GM21515 (cell line): Measurements from ENCODE around the gene B3GNT7.
"Not testable (repeated sequence)": the region's sequence is repeated elsewhere in the genome, so short reads cannot be mapped to it uniquely, and the experiment has no call there.

Experiments used
- ATAC-seq: cut with Tn5 transposase; IDR thresholded peaks from one replicate; pipeline ENCODE4 v1.9.1; 2021; ENCODE audit not compliant: unreplicated experiment

The B3GNT7 gene, protein sequence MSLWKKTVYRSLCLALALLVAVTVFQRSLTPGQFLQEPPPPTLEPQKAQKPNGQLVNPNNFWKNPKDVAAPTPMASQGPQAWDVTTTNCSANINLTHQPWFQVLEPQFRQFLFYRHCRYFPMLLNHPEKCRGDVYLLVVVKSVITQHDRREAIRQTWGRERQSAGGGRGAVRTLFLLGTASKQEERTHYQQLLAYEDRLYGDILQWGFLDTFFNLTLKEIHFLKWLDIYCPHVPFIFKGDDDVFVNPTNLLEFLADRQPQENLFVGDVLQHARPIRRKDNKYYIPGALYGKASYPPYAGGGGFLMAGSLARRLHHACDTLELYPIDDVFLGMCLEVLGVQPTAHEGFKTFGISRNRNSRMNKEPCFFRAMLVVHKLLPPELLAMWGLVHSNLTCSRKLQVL

DNA sequence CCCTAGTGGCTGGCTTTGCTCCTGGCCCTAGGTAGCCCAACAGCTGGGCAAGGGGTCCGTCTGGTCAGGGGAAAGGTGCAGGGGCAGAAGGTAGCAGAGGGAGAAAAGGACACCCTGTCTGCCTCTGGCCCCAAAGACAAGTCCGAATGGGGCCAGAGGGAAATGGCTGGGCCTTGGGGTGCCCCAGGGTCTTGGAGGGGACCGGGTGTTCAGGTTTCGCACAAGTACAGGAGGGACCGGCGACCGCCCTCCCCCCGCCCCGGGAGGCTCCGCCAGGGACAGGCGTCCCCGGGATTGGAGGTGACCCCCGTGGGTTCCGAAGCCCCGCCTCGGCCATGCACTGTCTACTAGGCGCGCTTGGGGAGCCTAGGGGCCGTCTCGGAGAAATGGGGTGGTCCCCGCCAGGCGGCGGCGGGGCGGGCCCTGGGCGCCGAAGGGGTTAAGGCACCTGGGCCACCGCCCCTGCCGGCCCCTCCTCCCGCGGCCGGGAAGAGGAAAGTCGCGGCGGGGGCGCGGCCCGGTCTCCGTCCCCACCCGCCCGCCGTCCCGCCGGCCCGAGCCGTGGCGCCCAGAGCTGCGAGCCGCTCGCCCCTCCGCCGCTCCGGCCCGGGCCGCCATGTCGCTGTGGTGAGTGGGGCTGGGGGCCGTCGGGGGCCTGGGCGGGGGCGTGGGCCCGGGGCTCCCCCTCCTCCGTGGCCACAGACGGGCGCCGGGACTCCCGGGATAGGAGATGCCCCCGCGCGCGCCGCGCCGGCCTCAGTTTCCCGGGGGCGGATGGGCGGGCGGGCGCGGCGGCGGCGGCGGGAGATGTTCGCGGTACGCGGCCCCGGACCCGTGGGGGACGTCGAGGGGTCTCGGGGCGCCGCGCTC lies at the start of gene B3GNT7:
B3GNT7 (plus strand) TSS at position 523 of the 870 bp plus-strand sequence; CDS start at position 617, 94 bp downstream.
- ATAC-seq, result no peak

DNA sequence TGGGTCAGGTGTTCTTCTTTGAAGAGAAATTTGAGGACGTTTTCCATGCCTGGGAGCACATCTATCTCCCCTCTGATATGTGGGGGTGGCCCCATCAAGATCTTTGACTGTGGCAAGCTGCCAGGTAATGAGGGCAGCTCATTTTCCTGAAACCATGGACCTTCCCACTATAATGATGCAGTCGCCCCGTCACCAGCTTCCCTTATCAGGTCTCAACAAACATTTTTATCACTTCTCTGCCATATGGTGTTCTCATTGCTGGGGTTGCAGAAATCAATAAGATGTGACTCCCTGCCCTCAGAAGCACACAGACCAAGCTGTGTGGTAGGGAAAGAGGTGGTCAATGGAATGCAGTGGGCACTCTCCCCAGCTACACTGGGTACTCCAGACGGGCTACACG lies 48.4 kb upstream of the B3GNT7 start:
- ATAC-seq, result no peak

DNA sequence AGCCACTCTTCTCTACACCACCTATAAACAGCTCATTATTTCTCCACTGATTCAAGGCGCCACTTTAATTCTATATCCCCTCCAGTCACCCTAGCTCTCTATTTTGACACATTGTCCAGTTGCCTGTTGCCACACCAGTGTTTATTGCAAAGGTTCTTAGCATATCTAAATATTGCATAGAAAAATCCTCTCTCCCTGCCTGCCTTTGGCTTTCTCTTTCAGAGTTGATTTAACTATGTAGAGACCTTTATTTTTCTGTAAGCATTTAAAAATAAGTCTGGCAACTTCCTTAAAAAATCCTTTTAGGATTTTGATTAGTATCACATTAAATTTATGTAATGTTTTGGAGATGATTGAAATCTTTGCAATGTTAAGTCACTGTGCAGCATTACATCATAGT lies 47.9 kb upstream of the B3GNT7 start:
- no peak for ATAC-seq

DNA sequence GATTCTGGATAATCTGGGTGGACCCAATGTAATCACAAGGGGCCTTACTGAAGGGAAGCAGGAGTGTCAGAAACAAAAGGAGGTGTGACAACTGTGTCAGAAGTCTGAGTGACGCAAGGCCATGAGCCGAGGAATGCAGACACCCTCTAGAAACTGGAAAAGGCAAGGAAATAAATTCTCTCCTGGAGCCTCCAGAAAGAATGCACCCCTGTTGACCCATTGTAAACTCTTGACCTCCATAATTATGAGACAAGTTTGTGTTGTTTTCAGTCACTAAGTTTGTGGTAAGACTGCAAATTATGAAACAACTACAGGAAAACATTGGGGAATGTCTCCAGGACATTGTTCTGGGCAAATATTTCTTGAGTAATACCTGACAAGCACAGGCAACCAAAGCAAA lies 47.3 kb upstream of the B3GNT7 start:
- no peak for ATAC-seq

DNA sequence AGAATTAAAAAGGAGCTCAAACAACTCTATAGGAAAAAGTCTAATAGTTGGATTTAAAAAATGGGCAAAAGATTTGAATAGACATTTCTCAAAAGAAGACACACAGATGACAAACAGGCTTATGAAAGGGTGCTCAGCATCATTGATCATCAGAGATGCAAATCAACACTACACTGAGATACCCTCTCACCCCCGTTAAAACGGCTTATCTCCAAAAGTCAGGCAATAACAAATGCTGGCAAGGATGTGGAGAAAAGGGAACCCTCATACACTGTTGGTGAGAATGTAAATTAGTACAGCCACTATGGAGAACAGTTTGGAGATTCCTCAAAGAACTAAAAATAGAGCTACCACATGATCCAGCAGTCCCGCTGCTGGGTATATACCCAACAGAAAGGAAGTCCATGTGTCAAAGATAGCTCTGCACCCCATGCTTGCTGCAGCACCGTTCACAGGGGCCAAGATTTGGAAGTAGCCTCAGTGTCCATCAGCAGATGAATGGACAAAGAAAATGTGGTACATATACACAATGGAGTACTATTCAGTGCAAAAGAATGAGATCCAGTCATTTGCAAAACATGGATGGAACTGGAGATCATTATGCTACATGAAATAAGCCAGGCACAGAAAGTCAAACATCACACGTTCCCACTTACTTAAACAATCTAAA lies 46.7 kb upstream of the B3GNT7 start:
- no peak for ATAC-seq

DNA sequence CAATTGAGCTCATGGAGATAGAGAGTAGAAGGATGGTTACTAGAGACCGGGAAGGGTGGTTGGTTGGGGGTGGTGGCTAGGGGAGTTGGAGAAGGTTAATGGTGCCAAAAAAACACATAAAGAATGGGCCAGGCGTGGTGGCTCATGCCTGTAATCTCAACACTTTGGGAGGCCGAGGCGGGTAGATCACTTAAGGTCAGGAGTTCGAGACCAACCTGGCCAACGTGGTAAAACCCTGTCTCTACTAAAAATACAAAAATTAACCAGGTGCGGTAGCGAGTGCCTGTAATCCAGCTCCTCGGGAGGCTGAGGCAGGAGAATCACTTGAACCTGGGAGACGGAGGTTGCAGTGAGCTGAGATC lies 46.2 kb upstream of the B3GNT7 start:
- ATAC-seq, result not testable (repeated sequence)

DNA sequence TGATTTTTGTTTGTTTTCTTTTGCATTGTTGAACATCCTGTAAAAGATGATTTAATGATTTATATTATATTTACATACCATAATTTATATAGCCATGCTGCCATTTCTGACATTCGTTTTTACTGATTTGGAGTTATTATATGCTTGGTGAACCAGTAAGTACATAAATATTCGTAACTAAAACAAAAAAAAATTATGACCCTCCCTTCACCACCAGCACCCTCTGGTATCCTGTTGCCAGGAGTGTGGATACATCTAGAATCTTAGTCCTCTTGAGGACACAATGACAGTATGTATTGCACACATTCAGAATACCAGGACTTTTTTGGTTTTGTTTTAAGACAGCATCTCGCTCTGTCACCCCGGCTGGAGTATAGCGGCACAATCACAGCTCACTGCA lies 43.9 kb upstream of the B3GNT7 start:
- no peak for ATAC-seq

DNA sequence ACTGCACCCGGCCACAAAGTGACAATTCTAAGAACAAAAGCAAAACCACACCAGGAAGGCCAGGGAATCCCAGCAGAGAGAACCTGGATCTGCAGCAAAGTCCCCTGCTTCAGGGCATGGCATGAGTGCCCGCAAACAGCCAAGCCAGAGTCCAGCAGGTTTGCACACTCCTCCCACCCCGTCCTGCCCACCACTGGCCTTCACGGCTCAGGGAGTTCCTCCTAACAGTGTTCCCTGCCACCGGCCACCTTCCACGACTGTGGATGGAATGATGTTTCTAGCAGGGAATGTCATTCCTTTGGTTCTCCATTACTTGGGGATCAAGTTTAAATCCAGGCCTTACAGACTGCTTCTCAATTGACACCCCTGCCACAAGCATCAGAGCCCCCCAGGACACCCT lies 42.0 kb upstream of the B3GNT7 start:
- ATAC-seq, result no peak

DNA sequence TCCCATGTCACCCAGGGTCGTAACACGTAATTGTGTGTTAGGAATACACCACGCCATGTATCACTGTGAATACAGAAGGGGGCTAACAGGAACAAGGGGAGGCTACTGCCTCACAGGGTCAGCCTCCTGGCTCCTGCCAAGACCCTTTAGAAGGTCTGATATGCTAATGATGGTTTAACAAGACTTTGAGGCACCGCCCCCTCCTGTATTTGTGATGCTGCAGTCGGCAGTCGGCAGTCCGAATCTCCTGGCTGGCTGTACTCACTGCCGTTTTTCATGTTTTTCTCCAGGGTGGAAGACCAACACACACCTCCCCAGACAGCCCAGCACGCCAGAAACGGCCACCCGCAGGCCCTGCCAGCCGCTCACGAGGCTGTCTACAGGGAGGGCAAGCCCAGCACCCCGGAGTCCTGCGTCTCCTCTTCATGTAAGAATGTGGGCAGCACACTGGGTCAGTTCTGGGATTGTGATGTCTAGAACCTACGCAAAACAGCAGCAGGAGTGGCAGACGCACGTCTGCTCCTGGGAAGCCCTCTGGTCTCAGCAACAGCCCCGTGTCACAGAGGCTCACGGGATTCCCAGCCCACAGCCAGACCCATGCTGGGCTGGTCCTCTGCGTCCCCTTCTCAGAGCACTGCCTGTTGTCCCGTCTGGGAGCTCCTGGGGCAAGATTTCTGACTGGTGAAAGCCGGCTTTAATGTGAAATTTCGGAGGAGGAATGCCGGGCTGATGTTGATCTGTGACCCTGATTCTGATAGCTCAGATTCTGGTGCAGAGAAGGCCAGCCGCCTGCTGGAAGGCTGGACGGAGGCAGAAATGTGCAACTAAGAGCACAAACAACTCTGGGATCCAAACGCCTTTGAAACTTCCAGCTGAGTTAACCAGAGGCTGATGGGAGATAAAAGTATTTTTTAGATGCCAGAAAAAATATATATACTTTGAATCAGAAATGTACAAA lies 39.7 kb upstream of the B3GNT7 start:
- ATAC-seq, result no peak

DNA sequence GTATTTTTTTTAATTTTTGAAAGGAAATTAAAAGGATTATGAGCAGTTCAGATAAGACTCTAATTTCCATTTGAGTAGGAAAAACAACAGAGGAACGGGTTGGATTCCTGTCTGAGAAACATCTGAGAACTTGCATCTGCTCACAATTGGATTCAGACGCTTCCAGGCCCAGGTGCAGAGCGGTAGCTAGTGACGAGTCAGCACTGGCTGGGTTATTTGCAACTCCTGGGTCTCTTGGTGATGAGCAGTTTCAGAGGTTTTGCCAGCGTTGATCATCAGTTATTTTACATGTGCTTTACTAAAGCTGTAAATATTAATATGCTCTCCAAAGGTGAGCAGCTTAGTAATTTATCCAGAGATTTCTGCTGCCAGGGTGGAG lies 39.1 kb upstream of the B3GNT7 start:
- ATAC-seq, result no peak

DNA sequence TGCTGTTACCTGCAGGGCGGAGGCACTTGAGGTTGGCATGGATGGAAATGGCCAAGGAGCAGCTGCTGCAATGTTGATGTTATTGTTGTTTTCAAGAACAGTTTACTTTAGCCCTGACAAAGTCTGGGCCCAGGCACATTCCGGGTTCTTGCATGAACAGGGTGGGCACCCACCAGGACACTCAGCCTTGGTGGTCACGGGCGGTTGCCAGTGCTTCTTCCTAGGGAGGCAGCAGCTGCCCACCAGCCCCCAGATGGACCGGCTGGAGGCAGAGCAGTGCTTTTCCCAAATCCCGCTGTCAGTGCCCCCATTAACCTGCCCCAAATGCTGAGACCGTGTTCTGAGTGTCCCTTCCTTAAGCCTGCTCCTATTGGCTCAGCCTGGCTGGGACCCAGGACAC lies 38.5 kb upstream of the B3GNT7 start:
- ATAC-seq, result no peak

DNA sequence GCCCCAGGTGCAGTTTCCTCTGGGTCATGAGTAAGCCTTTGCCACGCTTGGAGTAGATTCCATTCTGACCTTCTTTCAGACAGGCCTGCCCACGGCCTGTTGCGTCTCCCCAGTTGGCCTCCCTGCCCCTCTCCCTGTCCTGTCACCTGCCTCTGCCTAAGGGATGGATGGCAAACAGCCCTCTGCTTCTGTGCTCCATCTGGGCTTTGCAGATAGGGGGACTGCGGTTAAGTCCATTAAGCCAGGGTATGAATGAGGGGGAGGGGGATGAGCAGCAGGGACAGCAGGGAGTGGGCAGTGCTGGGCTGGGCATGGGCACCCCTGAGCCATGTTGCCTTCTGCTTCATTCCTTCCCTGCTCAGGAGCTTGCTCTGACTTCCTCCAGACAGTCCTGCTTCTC lies 37.6 kb upstream of the B3GNT7 start:
- ATAC-seq, result no peak

DNA sequence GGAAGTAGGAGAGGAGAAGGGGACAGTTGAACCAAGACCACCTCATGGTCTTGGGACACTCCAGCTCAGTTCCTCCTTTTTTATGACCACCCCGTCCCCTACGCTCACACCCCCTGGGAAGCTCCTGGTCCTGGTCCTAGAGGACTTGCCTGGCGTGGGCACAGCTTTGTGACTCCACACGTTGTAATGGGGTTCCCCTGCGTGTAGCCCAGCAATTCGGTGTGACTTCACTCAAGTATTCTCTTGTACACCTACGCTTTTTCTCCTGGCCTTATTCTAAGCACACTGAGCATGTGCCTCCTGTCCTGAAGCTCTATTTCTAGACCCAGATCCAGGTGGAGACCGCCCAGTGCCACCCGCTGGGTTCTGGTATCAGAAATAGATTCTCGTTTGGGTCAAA lies 36.1 kb upstream of the B3GNT7 start:
- ATAC-seq, result no peak

DNA sequence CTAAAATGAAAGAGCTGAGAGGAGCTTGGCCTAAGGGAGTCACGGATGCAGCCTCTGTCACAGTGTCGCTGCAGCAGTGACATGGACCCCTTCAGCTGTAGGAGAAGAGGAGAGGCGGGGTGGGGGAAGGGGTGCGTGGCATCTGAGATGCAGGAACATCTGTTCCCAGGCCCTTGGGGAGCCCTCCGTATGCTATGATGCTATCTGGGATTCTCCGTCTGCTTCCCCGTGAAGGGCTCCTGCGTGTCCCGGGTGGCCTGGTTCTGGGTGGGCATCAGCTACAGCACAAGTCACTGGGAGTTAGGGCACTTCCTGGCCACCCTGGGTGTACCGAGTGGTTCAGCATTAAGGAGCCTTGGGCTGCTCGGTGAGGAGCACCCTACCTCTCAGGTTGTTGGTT lies 35.6 kb upstream of the B3GNT7 start:
- no peak for ATAC-seq

DNA sequence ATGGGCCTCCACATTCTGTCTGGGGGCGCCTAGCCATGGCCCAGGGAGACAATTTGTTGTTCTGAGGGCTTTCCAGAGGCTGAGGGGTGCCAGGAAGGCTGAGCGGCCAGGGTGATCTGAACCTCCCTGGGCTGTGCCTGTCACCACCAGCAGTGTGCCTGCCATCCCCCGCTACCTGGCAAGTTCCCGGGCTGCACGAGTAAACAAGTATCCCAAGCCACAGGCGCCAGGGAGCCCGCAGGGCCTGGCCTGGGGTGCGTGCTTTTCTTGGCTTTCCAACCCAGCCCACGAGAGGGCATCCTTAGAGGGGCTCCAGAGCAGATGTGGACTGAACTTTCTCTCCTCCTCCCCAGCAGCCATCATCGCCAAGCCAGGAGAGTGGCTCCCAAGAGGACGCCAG lies 35.1 kb upstream of the B3GNT7 start:
- ATAC-seq, result no peak

DNA sequence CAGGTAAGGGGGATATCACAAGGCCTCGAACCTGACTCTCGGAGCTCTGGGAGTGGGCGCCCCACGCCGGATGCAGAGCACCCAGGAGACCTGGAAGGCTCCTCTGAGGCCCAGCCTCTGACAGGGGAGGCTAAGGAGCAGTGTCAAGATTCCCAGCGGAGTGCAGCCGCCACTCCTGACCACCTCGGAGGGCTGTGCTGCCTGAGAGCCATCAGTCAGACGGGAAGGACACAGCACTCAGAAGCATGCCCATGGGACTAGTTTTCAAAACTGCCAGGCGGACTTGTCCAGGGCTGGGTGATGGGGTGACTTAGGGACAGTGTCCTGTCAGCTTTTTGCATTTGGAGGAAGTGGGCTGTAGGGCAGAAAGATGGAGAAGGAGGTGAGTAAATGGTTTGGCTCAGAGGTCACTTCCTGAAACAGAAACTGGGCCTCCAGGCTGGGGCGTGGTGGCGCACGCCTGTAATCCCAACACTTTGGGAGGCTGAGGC lies 34.6 kb upstream of the B3GNT7 start:
- ATAC-seq, result no peak

DNA sequence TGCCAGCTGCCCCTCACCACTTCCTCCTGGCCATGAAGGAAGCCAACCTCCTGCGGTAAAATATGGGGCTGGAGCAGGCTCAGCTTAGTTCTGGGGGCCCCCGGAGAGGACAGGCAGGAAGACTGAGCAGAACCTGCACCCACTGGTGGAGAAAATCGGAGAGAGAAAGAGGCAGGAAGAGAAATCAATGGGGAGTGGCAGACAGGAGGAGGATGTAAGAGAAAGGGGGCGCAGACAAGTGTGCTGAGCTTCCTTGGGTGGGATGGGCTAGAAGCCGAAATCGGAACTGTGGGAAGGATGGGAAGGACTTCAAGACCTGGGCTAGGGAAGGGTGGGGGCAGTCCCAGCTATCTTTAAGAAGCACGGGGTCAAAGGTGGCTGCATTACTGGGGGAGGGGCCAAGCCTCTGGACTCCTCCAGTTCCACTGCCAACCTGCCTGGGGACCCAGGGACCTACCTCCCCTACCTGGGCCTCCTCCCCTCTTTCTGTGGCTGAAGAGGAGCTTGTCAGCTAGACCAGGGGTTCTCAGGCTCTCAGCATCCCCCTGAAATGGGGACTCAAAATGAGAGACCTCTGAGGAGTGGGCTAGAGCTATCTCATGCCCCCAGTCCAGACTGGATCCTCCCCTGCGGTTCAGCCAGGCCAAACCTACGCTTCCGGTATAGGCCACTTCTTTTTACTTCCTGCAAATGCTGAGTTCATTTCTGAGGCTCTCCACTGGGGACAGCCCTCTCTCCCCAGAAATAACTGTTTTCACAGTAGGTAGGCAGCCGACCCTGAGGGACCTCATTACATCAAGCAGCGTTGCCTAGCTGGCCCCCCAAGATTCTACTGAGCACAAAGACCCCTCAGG lies 33.6 kb upstream of the B3GNT7 start:
- peak; percentile 79 for ATAC-seq

DNA sequence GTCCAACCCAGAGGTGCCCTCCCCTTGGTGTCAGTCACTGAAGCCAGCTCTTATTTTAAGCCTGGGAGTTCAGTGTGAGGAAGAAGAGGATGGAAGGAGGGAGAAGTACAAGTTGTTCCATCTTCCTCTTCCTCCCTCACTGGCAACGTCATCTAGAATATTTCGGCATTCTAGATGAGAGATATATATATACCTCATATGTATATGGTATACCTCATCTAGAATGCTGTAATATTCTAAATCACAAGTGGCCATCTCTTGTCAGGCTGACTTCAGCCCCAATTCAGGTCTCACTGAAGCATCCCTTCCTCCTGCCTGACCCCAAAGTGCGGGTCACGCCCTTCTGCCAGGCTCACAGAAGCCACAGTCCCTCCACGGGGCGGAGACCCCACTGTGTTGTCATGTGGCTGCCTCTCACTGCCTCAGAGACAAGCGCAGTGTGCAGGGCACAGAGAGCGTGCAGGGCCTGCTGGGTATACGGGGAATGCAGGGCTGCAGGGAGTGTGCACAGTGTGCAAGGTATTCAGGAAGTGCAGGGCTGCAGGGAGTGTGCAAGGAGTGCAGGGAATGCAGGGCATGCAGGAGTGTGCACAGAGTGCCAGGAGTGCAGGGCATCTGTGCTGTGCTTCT lies 32.8 kb upstream of the B3GNT7 start:
- ATAC-seq, result no peak

DNA sequence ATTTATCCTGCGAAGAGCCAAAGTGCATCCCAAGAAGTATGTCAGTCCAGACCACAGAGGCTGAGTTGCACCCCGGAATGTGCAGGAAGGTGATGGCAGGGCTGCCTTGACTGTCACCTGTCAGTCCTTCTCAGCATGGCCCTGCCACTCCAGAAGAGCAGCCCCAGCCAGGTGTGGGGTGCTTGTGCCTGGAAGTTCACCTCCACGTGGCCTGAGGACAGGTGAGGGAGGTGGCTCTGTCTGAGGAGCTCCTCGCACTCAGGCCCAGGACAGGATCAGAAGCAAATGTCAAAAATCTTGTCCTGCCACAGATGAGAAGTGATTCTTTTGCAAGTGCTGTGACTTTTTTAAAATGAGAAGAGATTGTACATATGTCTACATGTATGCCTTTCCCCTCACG lies 31.4 kb upstream of the B3GNT7 start:
- ATAC-seq, result no peak
